HepG2 (cell line): ENCODE data around the gene ZNF3. TPM values are rescaled to one million over a fixed set of nuclear protein-coding genes. Genes with fewer than 3 reads are reported as not detected.
A peak's percentile ranks its signal among the peaks of the same experiment; 100 is the strongest.

Experiments used
- ATF7-NPFF ChIP-seq: sonication (generic); formaldehyde crosslinking; IDR thresholded peaks from 2 replicates; pipeline ENCODE4 v1.8.1; 2023; ENCODE audit warnings: mild to moderate bottlenecking, low read depth, missing genetic modification reagents, moderate library complexity
- FOXO1 ChIP-seq: sonication (generic); formaldehyde crosslinking; IDR thresholded peaks from 2 replicates; pipeline ENCODE4 v1.4.0; 2020; ENCODE audit warnings: missing genetic modification reagents
- MIER2 ChIP-seq: IDR thresholded peaks from 2 replicates; pipeline ENCODE4 v1.6.1; 2016; ENCODE audit warnings: missing biosample characterization, missing genetic modification reagents
- NFE2 ChIP-seq: sonication (generic); formaldehyde crosslinking; IDR thresholded peaks from 2 replicates; pipeline ENCODE4 v1.4.0; 2020; ENCODE audit warnings: missing genetic modification reagents
- PITX1 ChIP-seq: sonication (generic); formaldehyde crosslinking; IDR thresholded peaks from 2 replicates; pipeline ENCODE4 v1.5.1; 2020; ENCODE audit warnings: mild to moderate bottlenecking, missing genetic modification reagents
- PTBP1 ChIP-seq: fragments of 200-400 bp; formaldehyde crosslinking; IDR thresholded peaks from 2 replicates; pipeline ENCODE4 v1.6.1; 2018; ENCODE audit warnings: low read length, low read depth; ENCODE audit not compliant: poor library complexity, severe bottlenecking
- SNAI1 ChIP-seq: sonication (generic); formaldehyde crosslinking; IDR thresholded peaks from 2 replicates; pipeline ENCODE4 v1.5.0; 2020; ENCODE audit warnings: mild to moderate bottlenecking, missing genetic modification reagents, borderline replicate concordance
- TAF15 ChIP-seq: fragments of 200-400 bp; formaldehyde crosslinking; IDR thresholded peaks from one replicate; pipeline ENCODE4 v1.6.1; 2018; ENCODE audit warnings: mild to moderate bottlenecking, low read depth, low read length; ENCODE audit not compliant: poor library complexity, severe bottlenecking
- THYN1 ChIP-seq: sonication (generic); formaldehyde crosslinking; IDR thresholded peaks from 2 replicates; pipeline ENCODE4 v1.8.1; 2023; ENCODE audit warnings: low read depth, mild to moderate bottlenecking, moderate library complexity, missing genetic modification reagents, borderline replicate concordance
- YY1 ChIP-seq: IDR thresholded peaks from 2 replicates; pipeline ENCODE4 v1.6.1; 2011; ENCODE audit warnings: low read length, low read depth, moderate library complexity, mild to moderate bottlenecking; ENCODE audit not compliant: insufficient read depth, insufficient replicate concordance
- ZNF770 ChIP-seq: sonication (generic); formaldehyde crosslinking; IDR thresholded peaks from 2 replicates; pipeline ENCODE4 v1.5.0; 2020; ENCODE audit warnings: mild to moderate bottlenecking, missing genetic modification reagents
- ZNF777 ChIP-seq: sonication (generic); formaldehyde crosslinking; IDR thresholded peaks from 2 replicates; pipeline ENCODE4 v1.4.0; 2020; ENCODE audit warnings: missing genetic modification reagents
- polyA plus RNA-seq, 8 experiments: library from polyadenylated mRNA; depleted of rRNA in 3 of 8; stranded (reverse) in 7 of 8; unstranded in 1 of 8; fragments of >200 nt; fragmentation: Illumina TruSeq in 4 of 8; extraction: Trizol in 4 of 8; gene quantifications; 2 replicates each; pipeline versions ENCODE4 v1.2.1 to v1.2.3, GENCODE V29; 2011 to 2016; ENCODE audit warnings: low read depth in 4 of 8, missing spikeins in 1 of 8, mixed read lengths in 1 of 8; ENCODE audit not compliant: insufficient read depth in 1 of 8
- total RNA-seq, 5 experiments: library from RNA; depleted of rRNA; stranded (reverse); fragments of >200 nt; fragmentation: Illumina TruSeq; extraction: Trizol; gene quantifications; 2 replicates each; pipeline ENCODE4 v1.2.3, GENCODE V29; 2016; ENCODE audit warnings: low read depth in 1 of 5
- TF ChIP-seq, protein P1 (sequence below): sonication (generic); formaldehyde crosslinking; conservative IDR thresholded peaks from 2 replicates; pipeline ENCODE4 v1.4.0; 2020; ENCODE audit warnings: missing genetic modification reagents
- TF ChIP-seq, protein P2 (sequence below): sonication (generic); formaldehyde crosslinking; IDR thresholded peaks from 2 replicates; pipeline ENCODE4 v1.4.0; 2020; ENCODE audit warnings: missing genetic modification reagents
- TF ChIP-seq, protein P3 (sequence below): sonication (generic); formaldehyde crosslinking; IDR thresholded peaks from 2 replicates; pipeline ENCODE4 v1.4.0; 2020; ENCODE audit warnings: missing genetic modification reagents
- TF ChIP-seq, protein P4 (sequence below), 2 experiments: sonication (generic) in 1 of 2; formaldehyde crosslinking in 1 of 2; IDR thresholded peaks; 2 replicates each; pipeline versions ENCODE4 v1.4.0 to v1.6.1; 2018 to 2020; ENCODE audit warnings: missing genetic modification reagents in 2 of 2, borderline replicate concordance in 1 of 2, low read depth in 1 of 2, mild to moderate bottlenecking in 1 of 2, missing biosample characterization in 1 of 2
- TF ChIP-seq, protein P5 (sequence below): sonication (generic); formaldehyde crosslinking; IDR thresholded peaks from 2 replicates; pipeline ENCODE4 v1.4.0; 2020; ENCODE audit warnings: missing genetic modification reagents
- TF ChIP-seq, protein P6 (sequence below): sonication (generic); formaldehyde crosslinking; IDR thresholded peaks from 2 replicates; pipeline ENCODE4 v1.5.1; 2020; ENCODE audit warnings: missing genetic modification reagents, mild to moderate bottlenecking, borderline replicate concordance

Gene ZNF3
- total and polyA plus RNA-seq, 2 of the 13 experiments (the other 11 are each of a cell fraction or from before 2014, with no cell fraction given), result 33.7 to 56.9 TPM

GRCh38 chr7:100130608-100131453 is 49.3 kb upstream of the ZNF3 start (continued):
- TF ChIP-seq, protein P1, sequence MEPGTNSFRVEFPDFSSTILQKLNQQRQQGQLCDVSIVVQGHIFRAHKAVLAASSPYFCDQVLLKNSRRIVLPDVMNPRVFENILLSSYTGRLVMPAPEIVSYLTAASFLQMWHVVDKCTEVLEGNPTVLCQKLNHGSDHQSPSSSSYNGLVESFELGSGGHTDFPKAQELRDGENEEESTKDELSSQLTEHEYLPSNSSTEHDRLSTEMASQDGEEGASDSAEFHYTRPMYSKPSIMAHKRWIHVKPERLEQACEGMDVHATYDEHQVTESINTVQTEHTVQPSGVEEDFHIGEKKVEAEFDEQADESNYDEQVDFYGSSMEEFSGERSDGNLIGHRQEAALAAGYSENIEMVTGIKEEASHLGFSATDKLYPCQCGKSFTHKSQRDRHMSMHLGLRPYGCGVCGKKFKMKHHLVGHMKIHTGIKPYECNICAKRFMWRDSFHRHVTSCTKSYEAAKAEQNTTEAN (CRISPR knock-in tag), result no peak
- TF ChIP-seq, protein P2, sequence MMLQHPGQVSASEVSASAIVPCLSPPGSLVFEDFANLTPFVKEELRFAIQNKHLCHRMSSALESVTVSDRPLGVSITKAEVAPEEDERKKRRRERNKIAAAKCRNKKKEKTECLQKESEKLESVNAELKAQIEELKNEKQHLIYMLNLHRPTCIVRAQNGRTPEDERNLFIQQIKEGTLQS (CRISPR knock-in tag), result peak; percentile 78
- TF ChIP-seq YY1 (no peak), TAF15 (no peak), ZNF770 (CRISPR knock-in tag) (peak; percentile 100), ZNF777 (CRISPR knock-in tag) (peak; percentile 40; the same call in 1 of the 2 replicates), SNAI1 (CRISPR knock-in tag) (no peak), THYN1 (CRISPR knock-in tag) (no peak), FOXO1 (CRISPR knock-in tag) (no peak), PTBP1 (peak; percentile 32), PITX1 (CRISPR knock-in tag) (no peak), ATF7-NPFF (CRISPR knock-in tag) (no peak), MIER2 (no peak), NFE2 (CRISPR knock-in tag) (no peak)
- TF ChIP-seq, protein P3, sequence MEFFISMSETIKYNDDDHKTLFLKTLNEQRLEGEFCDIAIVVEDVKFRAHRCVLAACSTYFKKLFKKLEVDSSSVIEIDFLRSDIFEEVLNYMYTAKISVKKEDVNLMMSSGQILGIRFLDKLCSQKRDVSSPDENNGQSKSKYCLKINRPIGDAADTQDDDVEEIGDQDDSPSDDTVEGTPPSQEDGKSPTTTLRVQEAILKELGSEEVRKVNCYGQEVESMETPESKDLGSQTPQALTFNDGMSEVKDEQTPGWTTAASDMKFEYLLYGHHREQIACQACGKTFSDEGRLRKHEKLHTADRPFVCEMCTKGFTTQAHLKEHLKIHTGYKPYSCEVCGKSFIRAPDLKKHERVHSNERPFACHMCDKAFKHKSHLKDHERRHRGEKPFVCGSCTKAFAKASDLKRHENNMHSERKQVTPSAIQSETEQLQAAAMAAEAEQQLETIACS (CRISPR knock-in tag), result no peak
- TF ChIP-seq, protein P4, sequence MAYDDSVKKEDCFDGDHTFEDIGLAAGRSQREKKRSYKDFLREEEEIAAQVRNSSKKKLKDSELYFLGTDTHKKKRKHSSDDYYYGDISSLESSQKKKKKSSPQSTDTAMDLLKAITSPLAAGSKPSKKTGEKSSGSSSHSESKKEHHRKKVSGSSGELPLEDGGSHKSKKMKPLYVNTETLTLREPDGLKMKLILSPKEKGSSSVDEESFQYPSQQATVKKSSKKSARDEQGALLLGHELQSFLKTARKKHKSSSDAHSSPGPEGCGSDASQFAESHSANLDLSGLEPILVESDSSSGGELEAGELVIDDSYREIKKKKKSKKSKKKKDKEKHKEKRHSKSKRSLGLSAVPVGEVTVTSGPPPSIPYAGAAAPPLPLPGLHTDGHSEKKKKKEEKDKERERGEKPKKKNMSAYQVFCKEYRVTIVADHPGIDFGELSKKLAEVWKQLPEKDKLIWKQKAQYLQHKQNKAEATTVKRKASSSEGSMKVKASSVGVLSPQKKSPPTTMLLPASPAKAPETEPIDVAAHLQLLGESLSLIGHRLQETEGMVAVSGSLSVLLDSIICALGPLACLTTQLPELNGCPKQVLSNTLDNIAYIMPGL (CRISPR knock-in tag; IDR thresholded peaks at IDR 0.05; ENCODE audit: borderline replicate concordance in 1 of 2, low read depth in 1 of 2), result peak; percentile 67 to 77; a peak in 3 of 4 replicates
- TF ChIP-seq, protein P5, sequence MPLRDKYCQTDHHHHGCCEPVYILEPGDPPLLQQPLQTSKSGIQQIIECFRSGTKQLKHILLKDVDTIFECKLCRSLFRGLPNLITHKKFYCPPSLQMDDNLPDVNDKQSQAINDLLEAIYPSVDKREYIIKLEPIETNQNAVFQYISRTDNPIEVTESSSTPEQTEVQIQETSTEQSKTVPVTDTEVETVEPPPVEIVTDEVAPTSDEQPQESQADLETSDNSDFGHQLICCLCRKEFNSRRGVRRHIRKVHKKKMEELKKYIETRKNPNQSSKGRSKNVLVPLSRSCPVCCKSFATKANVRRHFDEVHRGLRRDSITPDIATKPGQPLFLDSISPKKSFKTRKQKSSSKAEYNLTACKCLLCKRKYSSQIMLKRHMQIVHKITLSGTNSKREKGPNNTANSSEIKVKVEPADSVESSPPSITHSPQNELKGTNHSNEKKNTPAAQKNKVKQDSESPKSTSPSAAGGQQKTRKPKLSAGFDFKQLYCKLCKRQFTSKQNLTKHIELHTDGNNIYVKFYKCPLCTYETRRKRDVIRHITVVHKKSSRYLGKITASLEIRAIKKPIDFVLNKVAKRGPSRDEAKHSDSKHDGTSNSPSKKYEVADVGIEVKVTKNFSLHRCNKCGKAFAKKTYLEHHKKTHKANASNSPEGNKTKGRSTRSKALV (CRISPR knock-in tag), result no peak
- TF ChIP-seq, protein P6, sequence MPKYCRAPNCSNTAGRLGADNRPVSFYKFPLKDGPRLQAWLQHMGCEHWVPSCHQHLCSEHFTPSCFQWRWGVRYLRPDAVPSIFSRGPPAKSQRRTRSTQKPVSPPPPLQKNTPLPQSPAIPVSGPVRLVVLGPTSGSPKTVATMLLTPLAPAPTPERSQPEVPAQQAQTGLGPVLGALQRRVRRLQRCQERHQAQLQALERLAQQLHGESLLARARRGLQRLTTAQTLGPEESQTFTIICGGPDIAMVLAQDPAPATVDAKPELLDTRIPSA (CRISPR knock-in tag), result no peak
